K562 (cell line): ENCODE data around the gene CLCF1. TPM values are rescaled to one million over a fixed set of nuclear protein-coding genes. Genes with fewer than 3 reads are reported as not detected.

ENCODE experiments used
- CTCF ChIP-seq, 3 experiments: IDR thresholded peaks in 2 of 3; conservative IDR thresholded peaks in 1 of 3; 2 replicates each; pipeline ENCODE4 v1.5.1; 2011 to 2012; ENCODE audit warnings: low read length in 3 of 3, mild to moderate bottlenecking in 3 of 3, control low read depth in 2 of 3, improper control_type of control experiment in 1 of 3, inconsistent platforms in 1 of 3, low read depth in 1 of 3, mixed read lengths in 1 of 3, moderate library complexity in 1 of 3; ENCODE audit not compliant: insufficient read depth in 2 of 3
- ETV6 ChIP-seq, 3 experiments: fragments of 150-350 bp in 1 of 3; sonication (generic) in 1 of 3; formaldehyde crosslinking in 1 of 3; IDR thresholded peaks; 2 replicates each; pipeline versions ENCODE4 v1.6.1 to v1.8.0; 2014 to 2022; ENCODE audit warnings: borderline replicate concordance in 2 of 3, low read depth in 2 of 3, antibody characterized with exemption in 1 of 3, low read length in 1 of 3, mild to moderate bottlenecking in 1 of 3, missing genetic modification reagents in 1 of 3
- GATA2 ChIP-seq: sonication (generic); formaldehyde crosslinking; IDR thresholded peaks from 2 replicates; pipeline ENCODE4 v1.4.0; 2020; ENCODE audit warnings: mild to moderate bottlenecking, missing genetic modification reagents
- JUND ChIP-seq, 2 experiments: IDR thresholded peaks; 2 replicates in 1 of 2; 3 replicates in 1 of 2; pipeline ENCODE4 v1.6.1; 2011; ENCODE audit warnings: borderline replicate concordance in 2 of 2, low read depth in 2 of 2, low read length in 2 of 2, improper control_type of control experiment in 1 of 2, missing biosample characterization in 1 of 2, missing genetic modification characterization in 1 of 2, missing genetic modification reagents in 1 of 2
- NFIC ChIP-seq: fragments of 450-650 bp; IDR thresholded peaks from 2 replicates; pipeline ENCODE4 v1.6.1; 2017; ENCODE audit warnings: mild to moderate bottlenecking, inconsistent platforms
- REST ChIP-seq, 2 experiments: fragments of 450-650 bp; formaldehyde crosslinking in 1 of 2; IDR thresholded peaks; 2 replicates each; pipeline versions ENCODE4 v1.4.0 to v1.6.1; 2014 to 2020; ENCODE audit warnings: mild to moderate bottlenecking in 2 of 2, borderline replicate concordance in 1 of 2, low read depth in 1 of 2
- ZBTB11 ChIP-seq, 3 experiments: fragments of 200-800 bp in 1 of 3; fragments of 250-450 bp in 1 of 3; fragments of 450-650 bp in 1 of 3; sonication (Bioruptor Pico) in 1 of 3; sonication (Bioruptor generic) in 1 of 3; formaldehyde crosslinking in 1 of 3; IDR thresholded peaks; 2 replicates each; pipeline versions ENCODE4 v1.6.1 to v1.8.0; 2016 to 2022; ENCODE audit warnings: mild to moderate bottlenecking in 2 of 3, missing genetic modification characterization in 2 of 3, missing compliant biosample characterization in 1 of 3, moderate library complexity in 1 of 3
- polyA plus RNA-seq, 8 experiments: library from polyadenylated mRNA; depleted of rRNA in 4 of 8; stranded (reverse) in 5 of 8; unstranded in 3 of 8; fragments of >200 nt; fragmentation: Nextera tagmentation in 2 of 8; fragmentation: Illumina TruSeq in 1 of 8; extraction: Ambion mirVana in 2 of 8; extraction: Trizol in 1 of 8; gene quantifications; 2 replicates each; pipeline versions ENCODE4 v1.2.1 to v1.2.3, GENCODE V29; 2011 to 2014; ENCODE audit warnings: inconsistent platforms in 1 of 8, missing spikeins in 1 of 8
- total RNA-seq, 7 experiments: library from RNA; depleted of rRNA in 6 of 7; stranded (reverse); fragments of >200 nt in 6 of 7; fragmentation: Illumina TruSeq in 2 of 7; extraction: Trizol in 2 of 7; gene quantifications; 2 replicates each; pipeline versions ENCODE4 v1.2.1 to v1.2.3, GENCODE V29; 2011 to 2021; ENCODE audit warnings: low replicate concordance in 1 of 7

Gene CLCF1
- total and polyA plus RNA-seq, 9 of the 15 experiments (the other 6 are each of a cell fraction or from before 2014, with no cell fraction given): 0.49 to 5.8 (median 3.0) TPM

- TF ChIP-seq REST (IDR thresholded peaks at IDR 0.05; ENCODE audit: borderline replicate concordance): peak; percentile 79
- TF ChIP-seq REST (CRISPR knock-in tag; IDR thresholded peaks at IDR 0.05; ENCODE audit: low read depth): peak; percentile 68; the same call in 1 of the 2 replicates
- peak; percentile 37 to 69 (median 52); a peak in 5 of 6 replicates for TF ChIP-seq CTCF (IDR thresholded peaks at IDR 0.05 in 2 of 3, conservative IDR thresholded peaks at IDR 0.05 in 1 of 3; ENCODE audit: insufficient read depth in 2 of 3, low read depth in 1 of 3, low read length in 3 of 3)
- TF ChIP-seq JUND (IDR thresholded peaks at IDR 0.05; ENCODE audit: borderline replicate concordance, low read depth, low read length): peak; percentile 31; the same call in 1 of the 2 replicates
- no peak; the same call in 2 of the 3 replicates for TF ChIP-seq JUND (tag; IDR thresholded peaks at IDR 0.05; ENCODE audit: borderline replicate concordance, low read depth, low read length)
- peak; percentile 58; the same call in 1 of the 2 replicates for TF ChIP-seq NFIC
- TF ChIP-seq ETV6 (IDR thresholded peaks at IDR 0.05; ENCODE audit: borderline replicate concordance in 1 of 2, low read depth in 2 of 2, low read length in 1 of 2): 0 out of 4 replicates have a peak, but pooled peaks of 1 of the 2 experiments have one; percentile 45
- no peak for TF ChIP-seq ETV6 (CRISPR knock-in tag; IDR thresholded peaks at IDR 0.05; ENCODE audit: borderline replicate concordance)
- no peak for TF ChIP-seq GATA2 (CRISPR knock-in tag)
- TF ChIP-seq ZBTB11 (CRISPR knock-in tag; IDR thresholded peaks at IDR 0.05): peak in 1 of 3 experiments; percentile 90; a peak in 4 of 6 replicates
Measured at GRCh38 chr11:67401495-67402191, 28.2 kb upstream of the CLCF1 start, which contains the start of gene PPP1CA (continued).
